HCT116 (cell line): Measurements from ENCODE around the gene KCNQ1OT1. TPM values are rescaled to one million over a fixed set of nuclear protein-coding genes. Genes with fewer than 3 reads are reported as not detected.

ENCODE experiments used
- ATAC-seq: fragments of 200-7000 bp; cut with Tn5 transposase; 2 replicates; pipeline ENCODE4 v1.9.1; 2020; ENCODE audit warnings: mild to moderate bottlenecking, moderate library complexity
- BruUV-seq: library from RNA; stranded (reverse); fragments of 400-500 nt; replicated peaks from 2 replicates; lab custom pipeline; 2021; lab: Mats Ljungman, UMichigan
- CTCF ChIA-PET: fragments of 300-600 bp; sonication (Branson Sonifier 250); formaldehyde crosslinking; loops from one replicate; lab custom pipeline; 2021; ENCODE audit warnings: antibody characterized with exemption; lab: Charles Lee
- POLR2A ChIA-PET: fragments of 300-600, 350-600 bp; sonication (Branson Sonifier 250); formaldehyde crosslinking; loops from one replicate; lab custom pipeline; 2021; ENCODE audit warnings: antibody characterized with exemption; lab: Charles Lee
- RAD21 ChIA-PET, 2 experiments: fragments of 300-600 bp; sonication (Branson Sonifier 250); formaldehyde crosslinking; loops; one replicate each; lab custom pipeline; 2023; ENCODE audit warnings: low total read pairs in 2 of 2; ENCODE audit not compliant: uncharacterized antibody in 2 of 2, unreplicated experiment in 2 of 2, low non-redundant PET in 1 of 2; lab: Charles Lee
- DNase-seq: peaks from one replicate; pipeline ENCODE4 v3.0.0-alpha.2; 2010; ENCODE audit warnings: low read depth, low spot score
- H2AFZ ChIP-seq: fragments of 200-600 bp; shearing (Covaris generic), sonication (generic); 2 replicates; pipeline ENCODE4 v1.6.1; 2017; ENCODE audit warnings: low read depth, mixed run types, mixed read lengths, antibody characterized with exemption, low read length; ENCODE audit not compliant: poor library complexity, severe bottlenecking
- H3K27ac ChIP-seq: 2 replicates; pipeline ENCODE4 v1.5.1; 2012; ENCODE audit warnings: low read depth, low read length
- H3K27me3 ChIP-seq: fragments of 200-600 bp; sonication (generic); 2 replicates; pipeline ENCODE4 v1.6.1; 2016; ENCODE audit warnings: mixed run types, low read length, mixed read lengths; ENCODE audit not compliant: insufficient read depth
- H3K36me3 ChIP-seq, 2 experiments: fragments of 200-500 bp in 1 of 2; fragments of 200-600 bp in 1 of 2; sonication (Bioruptor generic) in 1 of 2; sonication (generic) in 1 of 2; 2 replicates each; pipeline versions ENCODE4 v1.5.1 to v1.6.1; 2014 to 2016; ENCODE audit warnings: low read length in 2 of 2, inconsistent platforms in 1 of 2, mixed read lengths in 1 of 2, mixed run types in 1 of 2; ENCODE audit not compliant: insufficient read depth in 2 of 2, control insufficient read depth in 1 of 2
- H3K4me1 ChIP-seq, 2 experiments: fragments of 200-600 bp in 1 of 2; sonication (generic) in 1 of 2; 2 replicates each; pipeline versions ENCODE4 v1.5.1 to v1.6.1; 2012 to 2017; ENCODE audit warnings: low read length in 2 of 2, inconsistent platforms in 1 of 2, mild to moderate bottlenecking in 1 of 2, mixed read lengths in 1 of 2, mixed run types in 1 of 2, moderate library complexity in 1 of 2; ENCODE audit not compliant: insufficient read depth in 2 of 2, control insufficient read depth in 1 of 2
- H3K4me2 ChIP-seq: fragments of 200-600 bp; sonication (generic); 2 replicates; pipeline ENCODE4 v1.6.1; 2017; ENCODE audit warnings: mixed run types, low read length, mixed read lengths
- H3K4me3 ChIP-seq, 2 experiments: fragments of 200-600 bp in 1 of 2; sonication (generic) in 1 of 2; replicated peaks in 1 of 2; 2 replicates each; pipeline ENCODE4 v1.5.1; 2011 to 2016; ENCODE audit warnings: low read length in 2 of 2, control low read depth in 1 of 2, low read depth in 1 of 2, mild to moderate bottlenecking in 1 of 2, mixed read lengths in 1 of 2, mixed run types in 1 of 2
- H3K79me2 ChIP-seq: fragments of 200-600 bp; sonication (generic); 2 replicates; pipeline ENCODE4 v1.6.1; 2017; ENCODE audit warnings: mild to moderate bottlenecking, mixed run types, low read length, moderate library complexity, mixed read lengths; ENCODE audit not compliant: insufficient read depth
- H3K9ac ChIP-seq: fragments of 200-600 bp; sonication (generic); 2 replicates; pipeline ENCODE4 v1.6.1; 2016; ENCODE audit warnings: low read length, mixed read lengths
- H3K9me2 ChIP-seq: fragments of 200-600 bp; sonication (generic), shearing (Covaris generic); 2 replicates; pipeline ENCODE4 v1.6.1; 2017; ENCODE audit warnings: mixed run types, mild to moderate bottlenecking, moderate library complexity; ENCODE audit not compliant: insufficient read depth
- H3K9me3 ChIP-seq, 2 experiments: fragments of 200-500 bp in 1 of 2; fragments of 200-600 bp in 1 of 2; sonication (Bioruptor generic) in 1 of 2; sonication (generic) in 1 of 2; 2 replicates each; pipeline ENCODE4 v1.6.1; 2014 to 2017; ENCODE audit warnings: low read length in 2 of 2, mixed read lengths in 2 of 2, inconsistent platforms in 1 of 2, low read depth in 1 of 2, mild to moderate bottlenecking in 1 of 2, mixed run types in 1 of 2, moderate library complexity in 1 of 2; ENCODE audit not compliant: control insufficient read depth in 1 of 2, insufficient read depth in 1 of 2
- H4K20me1 ChIP-seq: fragments of 200-600 bp; sonication (generic), shearing (Covaris generic); 2 replicates; pipeline ENCODE4 v1.6.1; 2017; ENCODE audit warnings: mixed run types, mild to moderate bottlenecking, moderate library complexity; ENCODE audit not compliant: insufficient read depth
- CEBPB ChIP-seq: IDR thresholded peaks from 2 replicates; pipeline ENCODE4 v1.6.1; 2012; ENCODE audit warnings: low read depth
- ELF1 ChIP-seq: IDR thresholded peaks from 2 replicates; pipeline ENCODE4 v1.6.1; 2012; ENCODE audit warnings: low read depth, borderline replicate concordance
- EZH2phosphoT487 ChIP-seq: fragments of 200-600 bp; IDR thresholded peaks from 2 replicates; pipeline ENCODE4 v1.6.1; 2018; ENCODE audit warnings: antibody characterized with exemption, borderline replicate concordance
- FOSL1 ChIP-seq: IDR thresholded peaks from 2 replicates; pipeline ENCODE4 v1.6.1; 2012; ENCODE audit warnings: low read depth
- JUND ChIP-seq: IDR thresholded peaks from 2 replicates; pipeline ENCODE4 v1.6.1; 2012
- POLR2AphosphoS5 ChIP-seq: IDR thresholded peaks from 2 replicates; pipeline ENCODE4 v1.6.1; 2011; ENCODE audit warnings: mild to moderate bottlenecking, low read depth, low read length, moderate library complexity
- RAD21 ChIP-seq: IDR thresholded peaks from 2 replicates; pipeline ENCODE4 v1.6.1; 2012; ENCODE audit warnings: low read depth, mild to moderate bottlenecking
- YY1 ChIP-seq: IDR thresholded peaks from 2 replicates; pipeline ENCODE4 v1.6.1; 2011; ENCODE audit warnings: low read length, low read depth, moderate library complexity, mild to moderate bottlenecking; ENCODE audit not compliant: insufficient replicate concordance; ENCODE audit errors: extremely low read depth
- intact Hi-C: fragments of 100-400 bp; cut with micrococcal nuclease; formaldehyde crosslinking; loops from 2 replicates; pipeline ENCODE4 v1.10.0; 2022
- total RNA-seq: library from RNA; stranded (reverse); gene quantifications from one replicate; pipeline ENCODE4 v1.2.1, GENCODE V29; 2021; ENCODE audit not compliant: unreplicated experiment
- TF ChIP-seq, protein P1 (sequence below): IDR thresholded peaks from 2 replicates; pipeline ENCODE4 v1.6.1; 2012
- TF ChIP-seq, protein P2 (sequence below): IDR thresholded peaks from 2 replicates; pipeline ENCODE4 v1.6.1; 2012; ENCODE audit warnings: low read depth
- TF ChIP-seq, protein P3 (sequence below): IDR thresholded peaks from 2 replicates; pipeline ENCODE4 v1.6.1; 2011; ENCODE audit warnings: mild to moderate bottlenecking, low read length, moderate library complexity; ENCODE audit not compliant: insufficient replicate concordance; ENCODE audit errors: extremely low read depth

The KCNQ1OT1 gene
- total RNA-seq, 1 experiment from 2014 or later, result 1.1 TPM

DNA sequence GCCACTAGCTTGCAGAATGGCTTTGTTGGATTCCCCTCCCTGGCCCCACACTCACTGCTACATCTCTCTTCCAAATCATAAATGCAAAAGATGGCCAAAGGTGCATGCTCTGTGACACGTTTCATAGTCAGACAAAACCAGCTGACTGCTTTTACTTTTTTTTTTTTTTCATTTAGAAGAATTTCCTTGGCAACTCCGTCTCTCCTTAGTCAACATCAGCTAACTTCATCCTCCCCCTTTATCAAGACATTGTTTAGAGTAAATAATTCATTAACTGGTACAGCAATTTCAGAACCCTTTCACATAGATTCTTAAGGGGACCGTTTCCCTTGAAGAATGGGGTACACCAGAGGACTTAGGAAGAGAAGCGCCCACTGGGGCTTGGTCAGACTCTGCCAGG lies 16.0 kb downstream of the KCNQ1OT1 start:
- ChIA-PET POLR2A (no interaction called here), CTCF (no interaction called here), RAD21 (no interaction called here)
- H3K9me2 ChIP-seq, result no peaks in the 10 kb centered on the region
- no peak overlapping the region for H3K27ac ChIP-seq
- no peaks in the 10 kb centered on the region for H3K4me1 ChIP-seq
- DNase-seq, result no peak
- no peak overlapping the region for H3K4me3 ChIP-seq
- no peak overlapping the region for H3K4me2 ChIP-seq
- no peak overlapping the region for H2AFZ ChIP-seq
- peaks cover 23% of the 10 kb centered on the region for H3K79me2 ChIP-seq
- H3K27me3 ChIP-seq, result no peaks in the 10 kb centered on the region
- H3K9ac ChIP-seq, result no peak overlapping the region
- no peaks in the 10 kb centered on the region for H4K20me1 ChIP-seq
- no TSS peak for BruUV-seq
- intact Hi-C loops, result no loop called here
- H3K36me3 ChIP-seq, result no peaks in the 10 kb centered on the region
- no peak for ATAC-seq
- no peaks in the 10 kb centered on the region for H3K9me3 ChIP-seq
- TF ChIP-seq JUND, result no peak
- no peak for TF ChIP-seq ELF1
- TF ChIP-seq, protein P1, sequence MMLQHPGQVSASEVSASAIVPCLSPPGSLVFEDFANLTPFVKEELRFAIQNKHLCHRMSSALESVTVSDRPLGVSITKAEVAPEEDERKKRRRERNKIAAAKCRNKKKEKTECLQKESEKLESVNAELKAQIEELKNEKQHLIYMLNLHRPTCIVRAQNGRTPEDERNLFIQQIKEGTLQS, result no peak
- TF ChIP-seq, all 23 proteins: peak for 0

DNA sequence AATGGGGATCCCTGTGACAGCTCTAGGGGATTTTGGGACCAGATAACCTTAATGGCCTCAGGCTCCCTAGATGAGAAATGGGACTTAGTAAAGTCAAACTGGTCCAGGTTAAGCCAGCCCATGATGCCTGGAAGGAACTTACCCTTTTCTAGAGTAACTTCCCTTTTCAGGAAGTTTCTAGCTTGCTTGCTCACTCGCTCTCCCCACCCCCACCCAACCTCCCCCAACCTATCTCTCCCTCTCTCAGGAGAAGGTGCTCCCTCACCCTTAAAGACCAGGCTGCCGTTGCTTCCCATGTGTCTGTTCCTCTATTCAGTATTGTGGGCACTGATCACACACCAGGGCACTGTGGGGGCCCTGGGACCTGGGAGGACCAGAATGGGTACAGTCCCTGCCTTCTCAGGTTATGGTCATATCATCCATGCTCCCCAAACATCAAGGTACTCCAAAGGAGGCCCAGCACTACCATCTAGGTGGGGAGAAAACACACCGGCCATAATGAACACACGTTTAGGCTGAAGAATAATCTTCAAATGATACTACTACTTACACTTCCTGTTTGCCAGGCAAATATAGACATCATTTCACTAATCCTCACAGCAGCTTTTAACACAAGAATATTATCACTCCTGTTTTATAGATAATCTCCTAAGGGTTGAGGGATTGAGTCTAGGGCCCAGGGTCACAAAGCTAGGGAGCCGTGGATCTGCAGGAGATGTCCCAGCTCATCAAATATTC lies 18.2 kb downstream of the KCNQ1OT1 start:
- TF ChIP-seq CEBPB (no peak), RAD21 (no peak), EZH2phosphoT487 (no peak), YY1 (no peak), FOSL1 (no peak), JUND (no peak), POLR2AphosphoS5 (no peak)
- TF ChIP-seq, protein P2, sequence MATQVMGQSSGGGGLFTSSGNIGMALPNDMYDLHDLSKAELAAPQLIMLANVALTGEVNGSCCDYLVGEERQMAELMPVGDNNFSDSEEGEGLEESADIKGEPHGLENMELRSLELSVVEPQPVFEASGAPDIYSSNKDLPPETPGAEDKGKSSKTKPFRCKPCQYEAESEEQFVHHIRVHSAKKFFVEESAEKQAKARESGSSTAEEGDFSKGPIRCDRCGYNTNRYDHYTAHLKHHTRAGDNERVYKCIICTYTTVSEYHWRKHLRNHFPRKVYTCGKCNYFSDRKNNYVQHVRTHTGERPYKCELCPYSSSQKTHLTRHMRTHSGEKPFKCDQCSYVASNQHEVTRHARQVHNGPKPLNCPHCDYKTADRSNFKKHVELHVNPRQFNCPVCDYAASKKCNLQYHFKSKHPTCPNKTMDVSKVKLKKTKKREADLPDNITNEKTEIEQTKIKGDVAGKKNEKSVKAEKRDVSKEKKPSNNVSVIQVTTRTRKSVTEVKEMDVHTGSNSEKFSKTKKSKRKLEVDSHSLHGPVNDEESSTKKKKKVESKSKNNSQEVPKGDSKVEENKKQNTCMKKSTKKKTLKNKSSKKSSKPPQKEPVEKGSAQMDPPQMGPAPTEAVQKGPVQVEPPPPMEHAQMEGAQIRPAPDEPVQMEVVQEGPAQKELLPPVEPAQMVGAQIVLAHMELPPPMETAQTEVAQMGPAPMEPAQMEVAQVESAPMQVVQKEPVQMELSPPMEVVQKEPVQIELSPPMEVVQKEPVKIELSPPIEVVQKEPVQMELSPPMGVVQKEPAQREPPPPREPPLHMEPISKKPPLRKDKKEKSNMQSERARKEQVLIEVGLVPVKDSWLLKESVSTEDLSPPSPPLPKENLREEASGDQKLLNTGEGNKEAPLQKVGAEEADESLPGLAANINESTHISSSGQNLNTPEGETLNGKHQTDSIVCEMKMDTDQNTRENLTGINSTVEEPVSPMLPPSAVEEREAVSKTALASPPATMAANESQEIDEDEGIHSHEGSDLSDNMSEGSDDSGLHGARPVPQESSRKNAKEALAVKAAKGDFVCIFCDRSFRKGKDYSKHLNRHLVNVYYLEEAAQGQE, result no peak
- TF ChIP-seq, protein P1, result no peak
- TF ChIP-seq, protein P3, sequence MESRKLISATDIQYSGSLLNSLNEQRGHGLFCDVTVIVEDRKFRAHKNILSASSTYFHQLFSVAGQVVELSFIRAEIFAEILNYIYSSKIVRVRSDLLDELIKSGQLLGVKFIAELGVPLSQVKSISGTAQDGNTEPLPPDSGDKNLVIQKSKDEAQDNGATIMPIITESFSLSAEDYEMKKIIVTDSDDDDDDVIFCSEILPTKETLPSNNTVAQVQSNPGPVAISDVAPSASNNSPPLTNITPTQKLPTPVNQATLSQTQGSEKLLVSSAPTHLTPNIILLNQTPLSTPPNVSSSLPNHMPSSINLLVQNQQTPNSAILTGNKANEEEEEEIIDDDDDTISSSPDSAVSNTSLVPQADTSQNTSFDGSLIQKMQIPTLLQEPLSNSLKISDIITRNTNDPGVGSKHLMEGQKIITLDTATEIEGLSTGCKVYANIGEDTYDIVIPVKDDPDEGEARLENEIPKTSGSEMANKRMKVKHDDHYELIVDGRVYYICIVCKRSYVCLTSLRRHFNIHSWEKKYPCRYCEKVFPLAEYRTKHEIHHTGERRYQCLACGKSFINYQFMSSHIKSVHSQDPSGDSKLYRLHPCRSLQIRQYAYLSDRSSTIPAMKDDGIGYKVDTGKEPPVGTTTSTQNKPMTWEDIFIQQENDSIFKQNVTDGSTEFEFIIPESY, result no peak
- no peak overlapping the region for H3K4me2 ChIP-seq
- DNase-seq, result no peak
- ChIA-PET CTCF (no interaction called here), POLR2A (no interaction called here), RAD21 (interaction anchor here in 1 of 2 experiments (0.6 kb wide), 1 partner anchor 206 kb away, joined by 5 read pairs; no protein-coding TSS in a partner anchor)
- no peaks in the 10 kb centered on the region for H3K27me3 ChIP-seq
- H3K4me3 ChIP-seq, result no peak overlapping the region
- no peaks in the 10 kb centered on the region for H3K9me3 ChIP-seq
- no peak for ATAC-seq
- peaks cover 31% of the 10 kb centered on the region for H3K79me2 ChIP-seq
- H3K27ac ChIP-seq, result no peak overlapping the region
- BruUV-seq, result no TSS peak
- H3K9ac ChIP-seq, result no peak overlapping the region
- intact Hi-C loops, result no loop called here
- H2AFZ ChIP-seq, result no peak overlapping the region
- H3K9me2 ChIP-seq, result no peaks in the 10 kb centered on the region
- H3K36me3 ChIP-seq, result no peaks in the 10 kb centered on the region
- no peaks in the 10 kb centered on the region for H3K4me1 ChIP-seq
- H4K20me1 ChIP-seq, result no peaks in the 10 kb centered on the region
